ENCODE results near the gene ANKRD33. TPM values are rescaled to one million over a fixed set of nuclear protein-coding genes. Genes with fewer than 3 reads are reported as not detected.
A peak's percentile ranks its signal among the peaks of the same experiment; 100 is the strongest.

The ANKRD33 gene
- total and polyA plus RNA-seq, 2 of the 13 experiments (the other 11 are each of a cell fraction or from before 2014, with no cell fraction given): 0.04 TPM; not detected in 1

DNA sequence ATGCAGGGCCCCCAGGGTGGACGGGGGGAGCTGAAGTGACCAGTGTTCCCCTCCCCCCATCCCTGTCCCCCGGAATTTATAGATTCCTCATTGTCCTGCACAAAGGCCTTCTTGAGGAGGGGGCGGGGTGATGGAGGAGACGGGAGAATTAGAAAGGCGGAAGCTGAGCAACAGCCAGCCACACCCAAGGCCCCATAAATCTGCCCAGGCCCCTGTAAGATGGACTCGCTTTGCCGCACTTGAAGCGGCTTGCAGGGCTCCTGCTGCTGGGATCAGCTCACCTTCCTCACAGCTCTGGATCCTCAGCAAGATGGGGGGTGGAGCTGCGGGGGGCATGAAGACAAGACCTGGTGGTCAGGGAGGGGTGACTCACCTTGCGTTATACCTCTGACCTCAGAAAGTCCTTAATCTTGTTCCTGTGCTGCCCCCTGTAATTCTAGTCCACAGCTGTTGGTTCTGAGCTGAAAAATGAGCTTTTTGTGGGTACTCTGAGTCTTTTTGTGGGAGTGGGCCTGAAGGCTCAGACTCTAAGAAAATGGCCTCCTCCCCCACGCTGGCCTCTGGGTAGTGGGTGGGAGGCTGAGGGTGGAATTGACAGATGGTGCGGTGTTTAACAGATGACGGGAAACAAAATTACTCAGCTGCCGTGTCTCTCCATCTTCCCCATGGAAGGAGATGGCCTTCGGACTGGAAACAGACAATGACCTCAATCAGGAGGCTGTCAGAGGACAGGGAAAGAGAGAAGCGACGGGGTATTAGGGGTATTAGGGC is 15.8 kb upstream of the ANKRD33 start (continued):
- TF ChIP-seq, protein P1, sequence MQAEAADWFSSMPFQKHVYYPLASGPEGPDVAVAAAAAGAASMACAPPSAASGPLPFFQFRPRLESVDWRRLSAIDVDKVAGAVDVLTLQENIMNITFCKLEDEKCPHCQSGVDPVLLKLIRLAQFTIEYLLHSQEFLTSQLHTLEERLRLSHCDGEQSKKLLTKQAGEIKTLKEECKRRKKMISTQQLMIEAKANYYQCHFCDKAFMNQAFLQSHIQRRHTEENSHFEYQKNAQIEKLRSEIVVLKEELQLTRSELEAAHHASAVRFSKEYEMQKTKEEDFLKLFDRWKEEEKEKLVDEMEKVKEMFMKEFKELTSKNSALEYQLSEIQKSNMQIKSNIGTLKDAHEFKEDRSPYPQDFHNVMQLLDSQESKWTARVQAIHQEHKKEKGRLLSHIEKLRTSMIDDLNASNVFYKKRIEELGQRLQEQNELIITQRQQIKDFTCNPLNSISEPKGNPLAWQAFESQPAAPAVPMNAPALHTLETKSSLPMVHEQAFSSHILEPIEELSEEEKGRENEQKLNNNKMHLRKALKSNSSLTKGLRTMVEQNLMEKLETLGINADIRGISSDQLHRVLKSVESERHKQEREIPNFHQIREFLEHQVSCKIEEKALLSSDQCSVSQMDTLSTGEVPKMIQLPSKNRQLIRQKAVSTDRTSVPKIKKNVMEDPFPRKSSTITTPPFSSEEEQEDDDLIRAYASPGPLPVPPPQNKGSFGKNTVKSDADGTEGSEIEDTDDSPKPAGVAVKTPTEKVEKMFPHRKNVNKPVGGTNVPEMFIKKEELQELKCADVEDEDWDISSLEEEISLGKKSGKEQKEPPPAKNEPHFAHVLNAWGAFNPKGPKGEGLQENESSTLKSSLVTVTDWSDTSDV (CRISPR knock-in tag; IDR thresholded peaks at IDR 0.05): no peak
- no peak for TF ChIP-seq ZSCAN9 (CRISPR knock-in tag; IDR thresholded peaks at IDR 0.05; ENCODE audit: borderline replicate concordance)
- TF ChIP-seq AKAP8 (CRISPR knock-in tag; IDR thresholded peaks at IDR 0.05): no peak
- no peak for TF ChIP-seq ZNF431 (CRISPR knock-in tag; IDR thresholded peaks at IDR 0.05; ENCODE audit: borderline replicate concordance, low read depth)
- TF ChIP-seq, protein P2, sequence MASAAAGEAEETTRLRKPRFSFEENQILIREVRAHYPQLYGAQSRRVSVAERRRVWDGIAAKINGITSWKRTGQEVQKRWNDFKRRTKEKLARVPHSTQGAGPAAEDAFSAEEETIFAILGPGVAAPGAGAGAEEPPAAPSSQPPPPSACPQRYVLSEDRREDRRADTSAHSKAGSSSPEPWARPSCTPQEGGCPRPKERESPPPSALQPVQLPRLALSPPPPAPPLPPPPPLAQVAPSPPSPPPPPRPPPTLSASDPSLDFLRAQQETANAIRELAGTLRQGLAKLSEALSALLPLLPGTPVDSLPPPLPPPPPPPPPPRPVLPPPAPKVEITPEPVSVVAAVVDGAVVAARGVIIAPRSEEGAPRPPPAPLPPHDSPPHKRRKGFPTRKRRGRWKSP (CRISPR knock-in tag; IDR thresholded peaks at IDR 0.05): no peak
- TF ChIP-seq ZBTB8A (CRISPR knock-in tag; IDR thresholded peaks at IDR 0.05; ENCODE audit: borderline replicate concordance, low read depth): no peak
- no peak for TF ChIP-seq EEA1 (CRISPR knock-in tag; IDR thresholded peaks at IDR 0.05; ENCODE audit: borderline replicate concordance)

DNA sequence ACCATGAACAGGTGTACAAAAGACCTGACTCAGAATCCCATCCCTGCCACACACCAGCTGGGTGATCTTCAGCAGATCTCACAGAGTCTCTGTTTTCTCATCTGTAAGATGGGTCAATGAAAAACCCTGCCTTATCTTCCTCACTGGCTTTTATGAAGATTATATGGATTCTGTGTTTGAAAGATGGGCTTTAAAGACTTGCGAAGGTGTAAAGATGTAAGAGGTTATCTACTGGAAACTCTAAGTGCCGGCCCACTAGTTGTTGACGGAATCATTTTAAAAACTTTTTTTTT is 15.3 kb upstream of the ANKRD33 start:
- no peak for FAIRE-seq
- H3K36me3 ChIP-seq (replicated peaks in 1 of 2; ENCODE audit: control insufficient read depth in 1 of 2, insufficient read depth in 2 of 2, low read length in 2 of 2): no peaks in the 10 kb centered on the region
- CTCF ChIA-PET (ENCODE audit: low intra/inter-chr PET ratio, low total read pairs): no interaction called here

More for the DNA sequence above, 15.3 kb upstream of the ANKRD33 start:
- Histone ChIP-seq H4K20me1 (ENCODE audit: insufficient read depth, low read length) (no peaks in the 10 kb centered on the region), H3K4me3 (replicated peaks in 1 of 3; ENCODE audit: insufficient read depth in 1 of 3, low read depth in 2 of 3, low read length in 3 of 3) (no peak overlapping the region), H3K4me2 (ENCODE audit: low read depth, low read length) (no peak overlapping the region), H3K27me3 (ENCODE audit: control insufficient read depth in 1 of 2, insufficient read depth in 2 of 2, low read length in 2 of 2) (peaks cover 7 to 40% of the 10 kb centered on the region in 2 experiments; a peak in 4 of 5 replicates), H3K27ac (ENCODE audit: extremely low read length, insufficient read depth, low read length) (no peak overlapping the region), H3K79me2 (ENCODE audit: insufficient read depth, low read length) (no peaks in the 10 kb centered on the region), H3K4me1 (ENCODE audit: insufficient read depth, low read length) (peaks cover 20% of the 10 kb centered on the region), H3K9ac (ENCODE audit: insufficient read depth, low read depth, low read length) (no peak overlapping the region), H3K9me3 (ENCODE audit: low read length) (no peaks in the 10 kb centered on the region), H2AFZ (ENCODE audit: low read length) (no peak overlapping the region)
- no TSS peak for BruUV-seq (replicated peaks)
- DNase-seq (ENCODE audit: low spot score) (no peak), ATAC-seq (no peak)
- intact Hi-C loops (cut with micrococcal nuclease; ENCODE audit: unreplicated experiment): loop anchor here (1.0 kb wide), 1 partner anchor 25 kb away; no protein-coding TSS in a partner anchor
- TF ChIP-seq TEAD3 (CRISPR knock-in tag; optimal IDR thresholded peaks at IDR 0.05; ENCODE audit: borderline replicate concordance) (no peak), ZNF629 (CRISPR knock-in tag; conservative IDR thresholded peaks at IDR 0.05) (0 out of 2 replicates have a peak, but pooled peaks have one; percentile 21), IKZF1 (IDR thresholded peaks at IDR 0.05) (no peak)
- in situ Hi-C loops (cut with HindIII; ENCODE audit: extremely low pct_ligation_motif_present, low pct_unique_long_range_greater_than_20kb): no loop called here
- 77% methylated on average over 3 of the region's 3 CpGs for WGBS (ENCODE audit: low lambda C conversion rate)
- POLR2A ChIA-PET: no interaction called here
